Ovary (tissue), 9 donors: ENCODE results near the gene IL13RA1. TPM values are rescaled to one million over a fixed set of nuclear protein-coding genes. Genes with fewer than 3 reads are reported as not detected.
"Not testable (repeated sequence)": the region's sequence is repeated elsewhere in the genome, so short reads cannot be mapped to it uniquely, and the experiment has no call there.

Experiments
- DNase-seq, 5 donors: peaks; one replicate each; pipeline ENCODE4 v3.0.0-alpha.2; 2019 to 2020
- H3K27ac ChIP-seq, 2 donors: fragments of 200-600 bp; one replicate each; pipeline versions ENCODE4 v1.5.1 to v1.8.0; 2019 to 2022
- H3K27me3 ChIP-seq: fragments of 200-600 bp; one replicate; pipeline ENCODE4 v1.8.0; 2022
- H3K36me3 ChIP-seq: fragments of 200-600 bp; sonication (generic); one replicate; pipeline ENCODE4 v1.5.1; 2019
- H3K4me1 ChIP-seq: one replicate; pipeline ENCODE4 v1.8.1; 2013; ENCODE audit warnings: mild to moderate bottlenecking, moderate library complexity; ENCODE audit not compliant: insufficient read depth
- H3K4me3 ChIP-seq: fragments of 200-600 bp; sonication (generic); one replicate; pipeline ENCODE4 v1.5.1; 2017
- H3K9me3 ChIP-seq, 2 donors: fragments of 200-600 bp in 1 of 2; sonication (generic) in 1 of 2; one replicate each; pipeline versions ENCODE4 v1.5.1 to v1.8.1; 2013 to 2019; ENCODE audit warnings: mild to moderate bottlenecking in 1 of 2, moderate library complexity in 1 of 2
- CTCF ChIP-seq, 3 donors: fragments of 450-650 bp in 2 of 3; fragments of 200-600 bp in 1 of 3; IDR thresholded peaks; one replicate each; pipeline versions ENCODE4 v1.5.1 to v1.8.0; 2016 to 2022; ENCODE audit warnings: antibody characterized with exemption in 3 of 3, mild to moderate bottlenecking in 1 of 3
- EP300 ChIP-seq: sonication (generic); formaldehyde crosslinking; IDR thresholded peaks from one replicate; pipeline ENCODE4 v1.6.1; 2017; ENCODE audit warnings: antibody characterized with exemption
- POLR2A ChIP-seq: fragments of 450-650 bp; IDR thresholded peaks from one replicate; pipeline ENCODE4 v1.6.1; 2017; ENCODE audit warnings: antibody characterized with exemption, mild to moderate bottlenecking, moderate library complexity
- WGBS, 3 donors: extraction: QIAGEN DNeasy Blood & Tissue Kit in 1 of 3; methylation state at CpG; one replicate each; pipeline versions ENCODE4 v1.1.5 to v1.1.7; 2013 to 2017; 5-methylcytosine and 5-hydroxymethylcytosine counted together
- intact Hi-C, 4 donors: fragments of 100-400 bp; cut with DNase I; formaldehyde crosslinking; loops; one replicate each; pipeline versions ENCODE4 v1.11.0 to v1.15.1; 2022 to 2023
- polyA plus RNA-seq, 2 donors: library from polyadenylated mRNA; stranded (reverse); fragments of 200-250 nt in 1 of 2; fragments of 350-450 nt in 1 of 2; fragmentation: Illumina TruSeq in 1 of 2; extraction: RNeasy Lipid Tissue Mini Kit (QIAGEN cat#74804) in 1 of 2; gene quantifications; one replicate each; pipeline ENCODE4 v1.2.3, GENCODE V29; 2013 to 2014
- total RNA-seq, 7 donors: library from RNA; depleted of rRNA in 2 of 7; stranded (reverse); fragments of >200 nt in 2 of 7; fragmentation: NEBNext Ultra II Directional in 3 of 7; extraction: Animal tissue kit (Norgen Biotek cat#: 25700) in 3 of 7; gene quantifications; one replicate each; pipeline versions ENCODE4 v1.1.0 to v1.2.4, GENCODE V29; 2016 to 2023
- donor health status: DM: no; HTN: no; CAD: no; lungs with moderate emphysema.
- donor health status: DM: no; HTN: no; CAD: no.
- donor health status: Bipolar disorder and iron deficiency.
- donor health status: DM: yes; HTN: yes; CAD: no.
- donor health status: DM: no; HTN: no; CAD: no.
- donor health status: DM: yes; HTN: yes; CAD: no.

Gene IL13RA1
- total and polyA plus RNA-seq, 9 donors = 33.0 to 104 (median 48.1) TPM

- Histone ChIP-seq H3K4me3 (no peak overlapping the region), H3K36me3 (no peaks in the 10 kb centered on the region), H3K4me1 (no peaks in the 10 kb centered on the region), H3K27ac (no peak overlapping the region), H3K9me3 (no peaks in the 10 kb centered on the region), H3K27me3 (no peaks in the 10 kb centered on the region)
- 80 to 87% (median 82%) methylated on average over 5 of the region's 5 CpGs for WGBS, 3 donors
- intact Hi-C loops = no loop called here
- TF ChIP-seq POLR2A (no peak), CTCF (IDR thresholded peaks at IDR 0.05) (no peak), EP300 (no peak)
- DNase-seq = no peak
These were observed 24.7 kb upstream of the IL13RA1 start for GRCh38 chrX:118702741-118703140.

GRCh38 chrX:118706681-118707080 is 20.7 kb upstream of the IL13RA1 start:
- H3K27ac ChIP-seq = no peak overlapping the region

GRCh38 chrX:118714521-118714920 is 12.9 kb upstream of the IL13RA1 start:
- TF ChIP-seq POLR2A = no peak
- no peak for TF ChIP-seq CTCF (IDR thresholded peaks at IDR 0.05)
- no peak for TF ChIP-seq EP300
- WGBS, 3 donors = 92 to 98% (median 94%) methylated on average over 1 of the region's 1 CpG
- H3K4me3 ChIP-seq = no peak overlapping the region
- DNase-seq = no peak
- no peaks in the 10 kb centered on the region for H3K36me3 ChIP-seq
- H3K4me1 ChIP-seq = no peaks in the 10 kb centered on the region
- intact Hi-C loops = no loop called here
- H3K9me3 ChIP-seq = no peaks in the 10 kb centered on the region
- no peak overlapping the region for H3K27ac ChIP-seq
- no peaks in the 10 kb centered on the region for H3K27me3 ChIP-seq

More at GRCh38 chrX:118706681-118707080, 20.7 kb upstream of the IL13RA1 start:
- Histone ChIP-seq H3K27me3 (no peaks in the 10 kb centered on the region), H3K4me1 (no peaks in the 10 kb centered on the region), H3K36me3 (no peaks in the 10 kb centered on the region), H3K4me3 (no peak overlapping the region), H3K9me3 (no peaks in the 10 kb centered on the region)
- intact Hi-C loops = no loop called here
- TF ChIP-seq POLR2A = no peak
- no peak for TF ChIP-seq CTCF (IDR thresholded peaks at IDR 0.05)
- no peak for TF ChIP-seq EP300
- WGBS, 3 donors = 79 to 81% (median 80%) methylated on average over 4 of the region's 4 CpGs
- DNase-seq = no peak

GRCh38 chrX:118715917-118716316 is 11.5 kb upstream of the IL13RA1 start:
- H3K4me3 ChIP-seq, H3K27ac ChIP-seq, H3K9me3 ChIP-seq, DNase-seq, H3K4me1 ChIP-seq, intact Hi-C loops, H3K27me3 ChIP-seq, H3K36me3 ChIP-seq: not testable (repeated sequence)
- 88 to 89% (median 88%) methylated on average over 14 of the region's 14 CpGs for WGBS, 3 donors

- H3K27ac ChIP-seq, DNase-seq, intact Hi-C loops, H3K36me3 ChIP-seq, H3K27me3 ChIP-seq, H3K4me3 ChIP-seq, H3K9me3 ChIP-seq, H3K4me1 ChIP-seq: not testable (repeated sequence)
- WGBS, 3 donors = 90 to 93% (median 92%) methylated on average over 26 to 28 of the region's 28 CpGs
These were observed 10.6 kb upstream of the IL13RA1 start for GRCh38 chrX:118716833-118717232.
